Daoy (cell line): ENCODE data around the gene PRKCB. TPM values are rescaled to one million over a fixed set of nuclear protein-coding genes. Genes with fewer than 3 reads are reported as not detected.
"Not testable (repeated sequence)": the region's sequence is repeated elsewhere in the genome, so short reads cannot be mapped to it uniquely, and the experiment has no call there.

Source experiments
- DNase-seq: peaks from one replicate; pipeline ENCODE4 v3.0.0-alpha.2; 2015; ENCODE audit warnings: low read depth
- total RNA-seq: library from RNA; depleted of rRNA; stranded (reverse); fragments of >200 nt; shearing (Covaris generic); gene quantifications from 2 replicates; pipeline ENCODE4 v1.2.3, GENCODE V29; 2014

PRKCB gene
- total RNA-seq, 1 experiment from 2014 or later, result 2.2 TPM

DNA sequence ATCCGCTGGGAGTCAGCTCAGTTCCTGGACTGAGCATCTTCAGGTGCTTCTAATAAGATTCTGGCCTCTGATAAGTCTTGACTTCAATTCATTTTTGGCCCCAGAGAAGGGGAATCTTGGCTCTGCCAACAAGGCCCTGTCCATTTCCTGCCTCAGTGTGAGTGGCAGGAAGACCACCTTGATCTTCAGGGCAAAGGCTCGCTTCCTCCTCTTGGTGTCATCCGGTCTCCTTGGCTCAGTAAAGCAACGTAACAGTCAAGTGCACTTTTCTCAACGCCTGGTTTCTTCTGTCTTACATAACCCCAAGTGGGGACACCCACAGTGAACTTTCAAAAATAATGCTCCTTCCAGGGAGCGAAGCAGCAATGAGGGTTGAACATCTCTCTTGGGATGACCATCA lies 169.8 kb downstream of the PRKCB start:
- no peak for DNase-seq

DNA sequence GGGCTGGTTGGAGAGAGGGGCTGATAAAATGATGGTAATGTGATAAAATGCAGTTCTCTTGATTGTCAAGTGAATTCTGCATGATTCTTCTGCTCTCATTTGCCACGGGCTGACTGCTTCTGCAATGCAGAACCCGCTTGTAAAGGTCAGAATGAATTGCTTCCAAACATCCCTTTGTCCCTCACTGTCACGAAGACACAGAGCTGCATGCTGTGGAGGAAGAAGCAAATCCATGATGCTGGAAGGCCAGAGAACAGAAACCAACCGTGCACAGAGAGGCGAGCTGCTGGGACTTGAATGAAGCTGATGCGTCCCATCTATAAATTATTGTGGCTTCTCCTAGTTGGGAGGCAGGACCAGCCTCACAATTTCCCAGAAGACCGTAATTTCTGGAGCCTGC lies 171.6 kb downstream of the PRKCB start:
- no peak for DNase-seq

DNA sequence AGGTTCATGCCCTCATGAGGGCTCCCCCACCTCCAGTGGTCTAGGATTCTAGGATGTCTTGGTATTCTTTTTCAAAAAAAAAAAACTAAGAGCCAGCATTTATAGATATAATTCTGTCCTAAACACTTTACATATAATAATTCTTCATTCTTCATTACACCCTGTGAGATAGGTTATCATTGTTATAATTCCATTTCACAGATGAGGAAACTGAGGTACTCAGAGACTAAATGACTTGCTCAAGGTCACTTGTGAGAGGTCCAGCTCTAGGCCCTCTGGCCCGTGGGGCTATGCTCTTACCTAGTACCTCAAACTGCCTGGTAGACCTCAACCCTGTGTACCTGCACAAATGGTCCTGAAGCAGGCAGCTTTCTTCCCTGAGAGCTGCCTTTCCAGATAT lies 172.2 kb downstream of the PRKCB start:
- DNase-seq, result no peak

DNA sequence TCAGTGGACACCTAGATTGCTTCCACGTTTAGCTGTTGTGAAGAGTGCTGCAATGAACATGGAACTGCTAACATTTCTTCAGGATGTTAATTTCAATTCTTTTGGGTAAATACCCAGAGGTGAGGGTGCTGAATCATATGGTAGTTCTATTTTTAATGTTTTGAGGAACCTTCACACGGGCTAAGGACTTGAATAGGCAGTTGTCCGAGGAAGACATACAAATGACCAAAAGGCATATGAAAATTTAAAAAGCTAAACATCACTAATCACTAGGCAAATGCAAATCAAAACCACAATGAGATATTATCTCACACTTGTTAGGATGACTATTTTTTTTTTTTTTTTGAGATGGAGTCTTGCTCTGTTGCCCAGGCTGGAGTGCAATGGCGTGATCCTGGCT lies 173.3 kb downstream of the PRKCB start:
- DNase-seq, result no peak

DNA sequence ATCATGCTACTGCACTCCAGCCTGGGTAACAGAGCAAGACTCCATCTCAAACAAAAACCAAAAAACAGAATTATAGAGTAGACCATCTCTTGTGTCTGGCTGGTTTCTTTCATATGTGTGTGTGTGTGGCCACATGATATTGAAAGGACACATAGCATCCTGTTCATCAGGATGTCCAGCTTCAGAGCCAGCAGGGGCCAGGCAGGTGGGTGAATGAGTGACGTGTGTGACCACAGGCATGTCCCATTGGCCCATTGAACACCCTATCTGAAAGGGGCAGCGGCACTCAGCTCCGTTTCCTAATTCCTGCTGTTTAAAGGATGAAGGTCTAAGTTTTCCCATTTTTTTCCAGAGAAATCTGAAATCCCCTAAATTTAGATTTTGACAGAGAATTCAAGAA lies 174.2 kb downstream of the PRKCB start:
- DNase-seq, result no peak

DNA sequence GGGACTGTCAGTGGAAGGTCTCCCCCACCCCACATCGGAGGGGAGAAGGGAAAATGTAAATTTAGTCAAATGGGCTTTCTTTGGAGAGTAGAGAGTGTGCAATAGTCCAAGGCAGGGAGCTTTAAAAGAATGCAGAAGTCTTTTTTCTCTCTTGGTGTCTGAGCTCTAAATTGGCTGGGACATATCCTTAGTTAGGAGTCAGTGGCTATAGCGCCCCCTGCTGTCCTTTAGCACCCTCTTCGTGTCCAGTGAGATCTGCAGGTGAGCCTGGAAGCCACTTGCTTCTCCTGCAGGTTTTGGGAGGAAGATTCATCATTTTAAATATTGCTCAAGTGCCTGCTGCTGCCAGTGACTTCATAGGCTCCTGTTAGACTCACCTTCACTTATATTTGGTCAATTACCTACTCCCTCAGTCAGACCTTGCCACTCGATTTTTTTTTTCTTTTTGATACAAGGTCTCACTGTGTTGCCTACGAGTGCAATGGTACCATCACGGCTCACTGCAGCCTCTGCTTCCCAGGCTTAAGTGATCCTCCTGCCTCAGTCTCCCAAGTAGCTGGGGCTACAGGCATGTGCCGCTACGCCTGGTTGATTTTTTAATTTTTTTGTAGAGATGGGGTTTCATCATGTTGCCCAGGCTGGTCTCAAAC lies 174.8 kb downstream of the PRKCB start:
- DNase-seq, result peak; percentile 73

DNA sequence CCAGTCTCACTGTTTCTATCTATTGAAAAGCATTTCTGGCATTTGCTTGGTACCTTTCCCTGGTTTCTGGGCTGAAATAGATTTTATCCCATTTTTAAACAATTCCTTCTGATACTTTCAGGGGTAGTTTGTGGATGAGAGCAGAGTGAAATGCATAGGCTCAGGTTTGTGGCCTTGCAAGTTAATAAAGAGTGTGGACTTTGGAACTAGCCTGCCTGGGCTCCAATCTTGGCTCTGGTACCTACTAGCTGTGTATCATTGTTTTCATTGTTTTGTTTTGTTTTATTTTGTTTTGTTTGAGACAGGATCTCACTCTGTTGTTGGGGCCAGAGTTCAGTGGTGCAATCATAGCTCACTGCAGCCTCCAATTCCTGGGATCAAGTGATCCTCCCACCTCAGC lies 175.5 kb downstream of the PRKCB start:
- no peak for DNase-seq

DNA sequence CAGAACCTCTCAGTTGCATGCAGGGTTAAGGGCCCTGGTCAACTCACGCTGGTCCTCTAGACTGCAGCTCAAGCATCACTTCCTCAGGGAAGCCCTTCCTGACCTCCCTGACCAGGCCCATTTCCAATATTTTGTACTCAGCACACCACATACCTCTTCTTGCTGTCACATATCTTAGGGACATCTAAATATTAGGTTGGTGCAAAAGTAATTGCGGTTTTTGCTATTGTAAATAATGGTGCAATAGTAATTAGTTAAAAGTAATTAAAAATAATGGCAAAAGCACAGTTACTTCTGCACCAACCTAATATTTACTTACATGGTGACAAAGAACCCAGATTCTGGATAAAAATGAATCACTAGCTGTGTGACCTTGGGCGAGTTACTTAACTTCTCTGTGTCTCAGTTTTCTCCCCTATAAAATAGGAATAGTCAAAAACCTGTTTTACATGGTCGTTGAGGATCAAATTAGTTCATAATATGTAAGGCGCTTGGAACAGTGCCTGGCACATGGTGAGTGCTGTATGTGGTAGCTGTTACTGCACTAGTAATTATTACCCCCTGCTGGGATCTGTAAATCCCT lies 177.4 kb downstream of the PRKCB start:
- no peak for DNase-seq

DNA sequence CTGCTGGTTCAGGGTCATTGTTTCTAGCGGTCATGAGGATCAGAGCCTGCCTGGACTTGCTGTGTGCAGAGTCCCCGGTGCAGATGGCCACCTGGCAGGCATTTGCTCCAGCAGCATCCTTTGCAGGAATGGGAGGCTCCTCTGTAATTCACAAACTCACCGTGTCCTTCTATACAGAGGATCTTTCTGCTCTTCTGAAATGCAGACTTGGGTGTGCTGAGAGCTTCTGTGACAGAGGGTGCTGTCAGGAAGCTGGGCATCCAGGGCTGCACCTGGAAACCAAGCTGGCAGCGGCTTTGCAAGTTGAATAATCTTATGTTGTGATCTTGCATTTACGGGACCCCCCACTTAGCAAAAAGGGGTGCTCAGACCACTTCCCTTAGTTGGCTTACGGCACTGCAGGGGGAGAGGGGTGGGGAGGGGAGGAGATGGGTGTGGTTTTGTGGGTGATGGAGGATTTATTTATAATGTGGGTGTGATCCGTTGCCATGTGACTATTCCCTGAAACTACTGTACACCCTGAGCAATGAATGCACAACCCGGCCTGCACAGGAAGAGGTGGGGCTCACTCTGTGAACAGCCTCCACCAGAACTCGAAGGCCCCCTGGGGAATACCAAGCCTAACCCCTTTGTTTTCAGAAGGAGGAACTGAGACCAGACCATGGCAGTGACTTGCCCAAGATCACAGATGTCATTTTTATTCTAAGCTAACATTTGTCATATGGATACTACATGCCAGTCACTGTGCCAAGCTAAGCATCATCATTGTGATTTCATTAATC lies 178.3 kb downstream of the PRKCB start:
- peak; percentile 37 for DNase-seq

DNA sequence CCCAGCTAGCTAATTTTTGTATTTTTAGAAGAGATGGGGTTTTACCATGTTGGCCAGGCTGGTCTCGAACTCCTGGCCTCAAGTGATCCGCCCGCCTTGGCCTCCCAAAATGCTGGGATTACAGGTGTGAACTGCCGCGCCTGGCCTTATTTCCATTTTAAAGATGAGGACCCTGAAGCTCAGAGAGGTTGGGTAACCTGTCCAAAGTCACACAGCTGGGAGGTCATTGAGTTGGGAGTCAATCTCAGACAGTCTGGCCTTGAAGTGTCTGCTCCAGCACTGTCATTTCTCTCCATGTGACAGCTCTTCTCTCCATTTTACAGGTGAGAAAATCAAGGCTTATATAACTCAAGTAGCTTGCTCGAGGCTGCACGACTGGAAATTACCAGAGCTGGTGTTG lies 179.2 kb downstream of the PRKCB start:
- DNase-seq, result not testable (repeated sequence)

DNA sequence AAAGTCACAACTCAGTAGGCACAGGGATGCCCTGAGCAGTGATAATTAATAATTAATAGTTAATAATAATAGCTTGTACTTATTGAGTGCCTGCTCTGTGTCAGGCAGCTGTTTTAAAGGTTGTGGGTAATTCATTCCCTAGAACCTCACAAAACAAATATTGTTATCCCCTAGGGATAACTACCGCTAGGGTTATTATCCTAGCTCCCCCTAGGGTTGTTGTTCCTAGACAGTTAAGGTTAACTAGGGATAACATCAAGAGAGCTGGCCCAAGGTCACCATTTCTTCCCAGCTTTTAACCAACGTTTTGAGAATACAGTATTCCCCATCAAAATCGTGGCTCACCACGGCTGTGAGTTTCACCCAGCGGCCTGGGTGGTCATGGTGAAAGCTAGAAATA lies 180.1 kb downstream of the PRKCB start:
- no peak for DNase-seq

DNA sequence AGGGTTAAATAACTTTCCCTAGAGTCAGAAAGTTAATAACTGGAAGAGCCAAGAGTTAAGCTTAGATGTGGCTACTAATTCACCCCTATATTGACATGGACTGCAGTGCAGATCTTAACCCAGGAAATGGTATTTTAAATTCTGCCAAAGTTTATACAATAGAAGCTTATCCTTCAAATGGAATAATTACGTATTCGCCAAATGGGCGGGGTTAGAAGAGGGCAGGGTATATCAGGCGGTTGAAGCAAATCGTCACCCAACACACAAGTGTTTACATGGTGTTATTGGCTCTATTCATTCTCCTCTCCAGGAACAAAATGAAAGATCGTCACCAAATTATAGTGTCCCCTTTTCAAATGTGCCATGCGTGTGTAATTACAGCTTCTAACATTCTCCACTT lies 182.7 kb downstream of the PRKCB start:
- DNase-seq, result no peak

DNA sequence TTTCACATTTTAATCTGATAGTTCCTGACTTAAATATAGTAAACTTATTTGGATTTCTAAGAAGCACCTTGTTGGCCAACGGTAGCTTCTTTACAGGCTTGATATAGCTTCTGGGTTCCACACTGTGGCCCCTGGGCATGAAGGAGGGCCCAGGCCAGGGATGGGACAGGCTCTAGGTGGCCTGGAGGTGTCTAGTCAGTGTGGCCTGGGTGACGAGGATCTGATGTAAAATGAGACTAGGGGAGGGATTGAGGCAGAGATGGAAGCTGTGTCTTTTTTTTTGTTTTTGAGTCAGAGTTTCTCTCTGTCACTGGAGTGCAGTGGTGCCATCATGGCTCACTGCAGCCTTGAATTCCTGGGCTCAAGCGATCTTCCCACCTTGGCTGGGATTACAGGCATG lies 187.0 kb downstream of the PRKCB start:
- no peak for DNase-seq

DNA sequence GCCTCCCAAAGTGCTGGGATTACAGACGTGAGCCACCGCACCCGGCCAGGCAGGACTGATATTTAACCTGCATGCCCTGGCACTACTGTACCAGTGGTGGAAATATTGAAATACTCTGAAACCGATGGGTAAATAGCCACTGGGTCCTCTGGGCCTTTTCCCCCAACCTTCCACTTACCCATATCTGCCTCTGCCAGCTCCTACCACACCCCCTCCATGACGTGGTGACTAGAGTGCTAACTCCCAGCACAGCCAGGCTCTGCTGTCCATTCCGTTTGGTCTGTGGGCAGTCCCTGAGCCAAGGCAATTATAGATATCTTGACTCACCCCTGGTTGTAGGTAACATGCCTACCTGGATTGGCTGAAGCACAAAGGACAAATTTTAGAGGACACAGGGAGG lies 187.8 kb downstream of the PRKCB start:
- DNase-seq, result no peak

DNA sequence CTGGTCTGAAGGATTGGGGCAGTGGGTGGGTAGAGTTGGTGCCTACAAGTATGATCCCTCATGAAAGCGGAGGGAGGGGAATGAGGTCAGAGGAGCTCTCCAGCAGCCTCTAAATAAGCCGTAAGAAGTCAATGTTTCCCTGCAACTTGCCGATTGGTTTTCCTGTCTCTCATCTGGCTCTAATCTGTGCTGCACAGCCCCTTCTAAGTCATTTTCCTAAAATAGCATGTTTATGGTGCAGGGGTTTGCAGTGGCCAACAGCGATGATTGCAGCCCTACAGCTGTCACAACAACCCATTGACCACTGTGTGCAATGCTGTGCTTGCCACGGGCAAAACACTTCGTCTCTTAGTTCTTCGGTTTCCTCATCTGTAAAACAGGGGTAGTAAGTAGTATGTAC lies 189.2 kb downstream of the PRKCB start:
- DNase-seq, result no peak

DNA sequence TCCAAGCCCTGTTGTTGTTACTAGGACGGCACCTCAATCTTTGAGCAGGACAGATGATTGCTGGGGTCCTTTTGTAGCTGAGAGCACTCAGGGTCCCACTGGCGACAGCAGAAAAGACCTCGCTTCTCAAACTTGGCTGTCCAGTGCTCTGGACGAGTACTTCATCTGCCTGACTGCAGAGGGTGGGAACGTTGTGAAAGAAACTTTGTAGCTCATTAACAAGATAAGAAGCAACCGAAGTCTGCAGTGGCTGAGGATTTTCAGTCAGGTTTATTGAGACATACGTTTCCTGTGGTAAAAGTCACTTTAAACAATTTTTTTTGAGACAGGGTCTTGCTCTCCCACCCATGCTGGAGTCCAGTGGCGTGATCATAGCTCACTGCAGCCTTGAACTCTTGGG lies 191.7 kb downstream of the PRKCB start:
- DNase-seq, result no peak

DNA sequence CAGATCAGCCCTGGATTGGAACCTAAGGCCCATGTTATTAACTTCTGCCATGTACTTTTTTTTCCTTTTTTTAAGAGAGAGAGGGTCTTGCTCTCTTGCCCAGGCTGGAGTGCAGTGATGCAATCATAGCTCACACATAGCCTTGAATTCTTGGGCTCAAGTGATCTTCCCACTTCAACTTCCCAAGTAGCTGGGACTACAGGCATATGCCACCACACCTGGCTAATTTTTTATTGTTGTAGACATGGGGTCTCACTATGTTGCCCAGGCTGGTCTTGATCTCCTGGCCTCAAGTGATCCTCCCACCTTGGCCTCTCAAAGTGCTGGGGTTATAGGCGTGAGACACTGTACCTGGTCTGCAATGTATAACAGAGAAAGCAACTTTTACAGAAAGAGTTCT lies 194.1 kb downstream of the PRKCB start:
- not testable (repeated sequence) for DNase-seq

DNA sequence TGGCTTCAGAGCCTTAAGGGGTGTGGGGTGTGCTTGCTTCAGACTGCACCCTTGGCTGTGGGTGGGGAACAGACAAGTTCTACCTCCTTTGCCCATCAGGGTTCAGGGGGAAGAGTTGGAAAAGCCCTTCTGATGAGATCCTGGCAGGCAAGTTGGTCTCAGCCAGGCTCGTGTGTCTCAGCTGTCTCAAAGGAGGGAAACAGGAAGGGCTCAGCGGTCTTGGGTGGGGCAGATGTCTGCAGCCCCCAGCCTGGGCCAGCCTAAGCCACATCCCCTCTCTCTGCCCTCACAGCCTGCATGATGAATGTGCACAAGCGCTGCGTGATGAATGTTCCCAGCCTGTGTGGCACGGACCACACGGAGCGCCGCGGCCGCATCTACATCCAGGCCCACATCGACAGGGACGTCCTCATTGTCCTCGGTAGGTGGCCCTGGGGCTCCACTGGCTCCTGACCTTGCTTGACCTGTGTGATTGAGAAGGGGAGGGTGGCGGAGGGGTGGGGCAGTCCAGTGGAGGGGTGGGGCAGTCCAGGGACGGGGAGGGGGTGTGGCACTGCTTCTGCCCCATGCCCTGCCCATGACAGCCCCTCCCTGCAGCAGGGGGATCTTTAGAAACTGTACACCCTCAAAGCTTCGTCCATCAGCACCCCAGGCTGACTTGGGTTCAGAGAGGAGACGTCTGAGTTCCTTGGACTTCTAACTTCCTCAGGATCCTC lies 199.5 kb downstream of the PRKCB start:
- no peak for DNase-seq

DNA sequence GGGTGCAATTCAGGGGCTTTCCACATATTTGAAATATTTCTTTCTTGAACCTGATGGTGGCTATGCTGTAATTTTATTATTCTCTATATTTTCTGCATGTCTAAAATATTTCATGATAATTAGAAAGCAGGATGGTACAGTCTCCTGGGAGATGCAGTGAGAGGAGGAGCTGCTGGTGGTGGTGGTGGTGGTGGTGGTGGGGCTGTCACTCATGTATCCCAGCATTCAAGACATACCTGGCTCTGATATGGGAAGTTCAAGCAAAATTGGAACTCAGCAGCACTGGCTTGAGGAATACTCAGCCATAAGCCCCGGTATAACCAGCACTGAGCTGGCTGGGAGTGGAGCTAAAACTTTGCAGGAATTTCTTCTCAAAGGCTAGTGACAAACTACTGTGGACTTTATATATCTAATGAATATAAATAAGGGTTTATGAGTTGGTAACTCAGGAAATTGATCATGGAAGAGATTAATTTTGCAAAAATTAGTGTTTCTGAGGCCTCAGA lies 200.3 kb downstream of the PRKCB start:
- no peak for DNase-seq

DNA sequence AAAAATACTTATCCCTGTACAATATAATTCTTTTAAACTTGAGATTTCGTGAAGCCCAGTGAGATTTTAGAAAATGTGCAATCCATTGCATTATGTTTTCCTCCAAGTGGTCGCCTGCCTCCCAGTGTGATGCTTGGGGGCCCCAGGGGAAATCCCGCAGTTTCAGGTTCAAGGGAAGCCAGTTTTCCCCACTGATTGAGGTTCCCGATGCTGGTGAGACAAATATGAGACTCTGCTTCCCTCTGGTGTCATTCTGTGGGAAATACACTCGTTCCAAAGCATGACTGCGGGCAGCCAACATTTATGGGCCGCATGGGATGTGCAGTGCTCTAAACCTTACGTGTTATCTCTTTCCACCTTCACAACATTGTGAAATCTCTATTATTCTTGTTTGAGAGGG lies 200.8 kb downstream of the PRKCB start:
- DNase-seq, result peak; percentile 50

DNA sequence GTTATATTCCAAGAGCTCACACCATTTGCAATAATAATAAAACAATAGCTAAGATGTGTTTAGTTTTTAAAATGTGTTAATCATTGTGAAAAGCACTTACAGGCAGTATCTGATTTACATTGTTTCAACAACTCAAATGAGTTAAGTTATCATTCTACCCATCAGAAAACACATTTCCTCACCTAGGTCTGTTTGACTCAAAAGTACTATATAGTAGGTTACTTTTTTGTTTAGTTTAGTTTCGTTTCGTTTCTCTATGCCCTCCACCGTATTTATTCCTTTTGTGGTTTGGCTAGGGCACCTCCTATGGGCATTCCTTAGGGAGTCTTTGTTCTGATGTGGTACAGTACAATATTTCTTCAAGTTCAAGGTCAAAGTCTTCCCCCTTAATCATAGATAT lies 201.6 kb downstream of the PRKCB start:
- no peak for DNase-seq

DNA sequence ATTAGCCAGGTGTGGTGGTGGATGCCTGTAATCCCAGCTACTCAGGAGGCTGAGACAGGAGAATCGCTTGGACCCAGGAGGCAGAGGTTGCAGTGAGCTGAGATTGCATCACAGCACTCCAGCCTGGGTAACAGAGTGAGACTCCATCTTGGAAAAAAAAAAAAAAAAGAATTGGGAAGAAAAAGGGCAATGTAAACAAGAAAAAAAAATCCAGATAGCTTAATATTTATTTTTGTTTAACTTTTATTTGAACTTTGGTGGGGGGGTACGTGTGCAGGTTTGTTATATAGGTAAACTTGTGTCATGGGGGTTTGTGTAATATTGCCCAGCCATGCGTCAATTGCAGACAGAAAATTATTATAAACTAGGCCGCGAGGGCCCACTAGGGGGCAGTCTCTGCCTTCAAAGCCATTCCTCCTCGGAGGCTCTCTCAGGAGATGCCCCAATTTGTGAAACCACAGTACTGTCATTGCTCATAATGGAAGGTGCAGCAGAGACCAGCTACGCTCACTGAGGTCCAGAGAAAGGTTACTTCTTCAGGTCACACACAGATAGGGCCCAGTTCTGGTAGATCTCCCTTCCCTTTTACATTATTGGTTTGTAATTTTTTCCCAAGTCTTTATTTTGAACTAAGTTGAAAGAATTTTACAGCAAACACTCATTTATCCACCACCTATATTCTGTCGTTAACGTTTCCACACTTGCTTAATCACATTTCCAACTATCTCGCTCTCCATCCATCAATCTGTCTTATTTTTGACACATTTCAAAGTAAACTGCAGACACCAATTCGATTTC lies 206.2 kb downstream of the PRKCB start:
- peak; percentile 55 for DNase-seq
